HAP-1 (cell line): ENCODE measurements around the gene RDM1.
A peak's percentile ranks its signal among the peaks of the same experiment; 100 is the strongest.
"Not testable (repeated sequence)": the region's sequence is repeated elsewhere in the genome, so short reads cannot be mapped to it uniquely, and the experiment has no call there.

Experiments used
- DNase-seq, 2 experiments: peaks; one replicate each; pipeline ENCODE4 v3.0.0-alpha.2; 2016 to 2020; ENCODE audit warnings: low spot score in 2 of 2
- H3K27me3 ChIP-seq: fragments of 250-450 bp; sonication (Bioruptor Pico); 2 replicates; pipeline ENCODE4 v1.5.1; 2020; ENCODE audit warnings: low read depth, mild to moderate bottlenecking, moderate library complexity
- H3K36me3 ChIP-seq: fragments of 250-450 bp; sonication (Bioruptor Pico); replicated peaks from 2 replicates; pipeline ENCODE4 v1.5.1; 2020; ENCODE audit warnings: mild to moderate bottlenecking
- H3K4me1 ChIP-seq: fragments of 250-450 bp; sonication (Bioruptor Pico); 2 replicates; pipeline ENCODE4 v1.5.1; 2020; ENCODE audit warnings: mild to moderate bottlenecking
- H3K4me3 ChIP-seq: fragments of 250-450 bp; sonication (Bioruptor Pico); 2 replicates; pipeline ENCODE4 v1.5.1; 2020; ENCODE audit warnings: mild to moderate bottlenecking, moderate library complexity
- H3K9me3 ChIP-seq: fragments of 250-450 bp; sonication (Bioruptor Pico); 2 replicates; pipeline ENCODE4 v1.5.1; 2020; ENCODE audit warnings: mild to moderate bottlenecking, moderate library complexity
- in situ Hi-C: fragments of 300-500 bp; cut with MboI; formaldehyde crosslinking; loops from 3 replicates; pipeline ENCODE4 v1.14.3; 2020; ENCODE audit warnings: low sequenced_read_pairs, inconsistent platforms, mixed read lengths

The RDM1 gene

GRCh38 chr17:35949401-35949800, 18.8 kb upstream of the RDM1 start:
- H3K4me1 ChIP-seq: no peaks in the 10 kb centered on the region
- H3K9me3 ChIP-seq: no peaks in the 10 kb centered on the region
- no peak for DNase-seq
- H3K27me3 ChIP-seq: no peaks in the 10 kb centered on the region
- no peaks in the 10 kb centered on the region for H3K36me3 ChIP-seq
- in situ Hi-C loops: no loop called here
- no peak overlapping the region for H3K4me3 ChIP-seq

DNA sequence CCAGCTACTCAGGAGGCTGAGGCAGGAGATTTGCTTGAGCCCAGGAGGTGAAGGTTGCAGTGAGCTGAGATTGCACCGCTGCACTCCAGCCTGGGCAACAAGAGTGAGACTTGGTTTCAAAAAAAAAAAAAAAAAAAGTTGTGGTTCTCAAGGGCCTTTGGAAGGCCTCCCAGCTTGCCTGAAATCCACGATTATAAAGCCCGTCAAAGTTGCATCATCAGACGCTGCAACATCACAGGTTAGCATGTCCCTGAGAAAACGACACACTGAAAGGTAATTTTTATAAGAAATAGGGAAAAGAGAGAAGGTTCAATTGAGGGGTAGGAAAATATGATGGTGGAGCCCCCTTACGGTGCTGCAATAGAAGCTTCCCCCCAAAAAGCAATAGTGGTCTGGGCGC, 17.5 kb upstream of the RDM1 start:
- in situ Hi-C loops: no loop called here
- no peaks in the 10 kb centered on the region for H3K9me3 ChIP-seq
- H3K4me3 ChIP-seq: no peak overlapping the region
- no peaks in the 10 kb centered on the region for H3K27me3 ChIP-seq
- DNase-seq: no peak
- H3K36me3 ChIP-seq: no peaks in the 10 kb centered on the region
- H3K4me1 ChIP-seq: no peaks in the 10 kb centered on the region

- in situ Hi-C loops: no loop called here
- H3K4me3 ChIP-seq: 0 out of 2 replicates have a peak overlapping the region, but pooled peaks have one; percentile 13
- no peaks in the 10 kb centered on the region for H3K36me3 ChIP-seq
- no peaks in the 10 kb centered on the region for H3K4me1 ChIP-seq
- no peaks in the 10 kb centered on the region for H3K9me3 ChIP-seq
- DNase-seq: peak; percentile 50 to 76
- H3K27me3 ChIP-seq: no peaks in the 10 kb centered on the region
Observed at GRCh38 chr17:35947156-35947585, 16.6 kb upstream of the RDM1 start.

DNA sequence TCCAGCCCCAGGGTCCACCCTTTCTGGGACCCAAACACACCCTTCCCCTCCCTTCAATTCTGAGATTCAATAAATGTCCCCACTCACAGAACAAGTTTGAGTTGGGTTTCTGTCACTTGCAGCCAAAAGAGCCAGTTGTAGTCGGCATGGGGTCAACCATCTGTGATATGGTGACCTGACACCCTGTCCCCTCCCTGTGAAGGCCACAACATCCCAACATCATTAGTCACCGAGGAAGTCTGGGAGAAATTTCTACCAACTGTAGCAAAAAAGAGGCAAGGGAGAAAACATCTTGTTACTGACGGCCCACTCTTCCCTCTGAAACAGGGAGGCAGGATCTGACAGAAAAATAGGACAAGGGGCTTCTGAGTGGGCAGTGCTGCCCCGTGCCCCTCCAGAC, 13.6 kb upstream of the RDM1 start:
- Histone ChIP-seq H3K4me3 (no peak overlapping the region), H3K36me3 (no peaks in the 10 kb centered on the region), H3K4me1 (no peaks in the 10 kb centered on the region), H3K27me3 (no peaks in the 10 kb centered on the region), H3K9me3 (no peaks in the 10 kb centered on the region)
- DNase-seq: no peak
- in situ Hi-C loops: no loop called here

GRCh38 chr17:35943537-35943936, 13.0 kb upstream of the RDM1 start, which contains the start of gene LYZL6:
Gene LYZL6, minus strand, starts transcription at chr17:35943713. Its CDS starts 4,357 bp downstream, at chr17:35939356.
- Histone ChIP-seq H3K4me1 (no peaks in the 10 kb centered on the region), H3K36me3 (no peaks in the 10 kb centered on the region), H3K9me3 (no peaks in the 10 kb centered on the region), H3K27me3 (no peaks in the 10 kb centered on the region), H3K4me3 (no peak within 1 kb of the TSS)
- no peak for DNase-seq
- in situ Hi-C loops: no loop called here

- no peaks in the 10 kb centered on the region for H3K9me3 ChIP-seq
- H3K4me1 ChIP-seq: no peaks in the 10 kb centered on the region
- no peak overlapping the region for H3K4me3 ChIP-seq
- in situ Hi-C loops: no loop called here
- H3K36me3 ChIP-seq: no peaks in the 10 kb centered on the region
- H3K27me3 ChIP-seq: no peaks in the 10 kb centered on the region
- DNase-seq: no peak
Observed at GRCh38 chr17:35942588-35943186, 12.1 kb upstream of the RDM1 start.

- H3K4me1 ChIP-seq, DNase-seq, H3K36me3 ChIP-seq, H3K27me3 ChIP-seq, H3K4me3 ChIP-seq, H3K9me3 ChIP-seq, in situ Hi-C loops: not testable (repeated sequence)
Observed at GRCh38 chr17:35938492-35938891, 7.9 kb upstream of the RDM1 start.

DNA sequence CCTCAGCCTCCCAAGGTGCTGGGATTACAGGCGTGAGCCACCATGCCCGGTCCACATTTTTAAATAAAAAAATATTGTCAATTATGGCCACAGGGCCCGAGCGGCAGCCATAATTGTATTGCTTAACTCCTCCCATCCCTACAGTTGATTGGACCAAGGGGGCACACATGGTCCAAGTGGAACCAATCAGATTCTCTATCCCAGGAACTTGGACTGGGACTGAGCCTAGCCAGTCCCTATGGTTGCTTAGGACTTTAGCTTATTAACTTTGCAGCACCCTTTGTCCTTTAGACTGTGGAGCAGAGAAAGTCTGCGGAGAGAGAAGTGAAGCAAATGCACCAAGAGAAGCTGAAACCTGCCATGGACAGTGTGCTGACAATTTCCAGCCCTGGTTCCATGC, 5.5 kb upstream of the RDM1 start:
- in situ Hi-C loops: no loop called here
- Histone ChIP-seq H3K36me3 (no peaks in the 10 kb centered on the region), H3K4me3 (no peak overlapping the region), H3K4me1 (no peaks in the 10 kb centered on the region), H3K27me3 (no peaks in the 10 kb centered on the region), H3K9me3 (no peaks in the 10 kb centered on the region)
- DNase-seq: no peak

DNA sequence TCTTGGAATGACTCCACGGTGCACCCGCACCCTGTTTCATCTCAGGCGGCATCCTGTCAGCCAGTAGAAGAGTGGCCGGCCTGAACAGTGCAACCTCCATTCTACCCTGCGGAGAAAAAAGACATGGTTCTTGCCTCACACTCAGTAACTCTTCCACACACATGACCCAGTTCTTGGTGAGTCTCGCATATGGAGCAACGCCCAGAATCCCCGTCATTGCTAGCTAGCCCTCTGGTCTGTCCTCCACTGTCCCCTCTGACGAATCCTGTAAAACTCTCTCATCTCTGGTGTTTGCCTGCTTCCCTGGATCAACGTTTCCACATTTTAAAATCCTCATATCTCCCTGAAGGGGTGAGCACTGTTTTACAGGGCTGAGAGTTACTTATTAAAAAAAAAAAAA, 4.2 kb upstream of the RDM1 start:
- Histone ChIP-seq H3K9me3 (no peaks in the 10 kb centered on the region), H3K27me3 (no peaks in the 10 kb centered on the region), H3K4me1 (peaks cover 9% of the 10 kb centered on the region), H3K4me3 (no peak overlapping the region), H3K36me3 (no peaks in the 10 kb centered on the region)
- no peak for DNase-seq
- in situ Hi-C loops: no loop called here

DNA sequence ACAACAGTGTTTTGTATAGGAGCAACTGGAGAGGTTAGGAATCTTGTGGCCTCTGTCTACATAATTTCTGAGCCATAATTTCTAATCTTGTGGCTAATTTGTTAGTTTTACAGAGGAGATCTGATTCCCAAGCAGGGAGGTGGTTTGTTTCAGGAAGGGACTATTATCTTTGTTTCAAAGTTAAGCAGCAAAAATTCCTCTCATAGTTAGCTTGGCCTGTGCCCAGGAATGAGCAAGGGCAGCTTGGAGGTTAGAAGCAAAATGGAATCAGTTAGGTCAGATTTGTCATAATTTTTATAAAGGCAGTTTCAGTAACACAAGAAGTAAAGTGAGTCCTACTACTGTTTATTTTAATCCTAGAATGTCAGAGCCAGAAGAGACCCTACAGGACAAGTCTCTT, 2.0 kb upstream of the RDM1 start:
- no peak for DNase-seq
- H3K27me3 ChIP-seq: no peaks in the 10 kb centered on the region
- H3K4me3 ChIP-seq: no peak overlapping the region
- H3K9me3 ChIP-seq: no peaks in the 10 kb centered on the region
- H3K36me3 ChIP-seq: peaks cover 4% of the 10 kb centered on the region
- in situ Hi-C loops: no loop called here
- H3K4me1 ChIP-seq: peaks cover 10% of the 10 kb centered on the region

- Histone ChIP-seq H3K36me3 (peaks cover 4% of the 10 kb centered on the region), H3K9me3 (no peaks in the 10 kb centered on the region), H3K4me3 (no peak overlapping the region), H3K27me3 (no peaks in the 10 kb centered on the region), H3K4me1 (peaks cover 10% of the 10 kb centered on the region)
- no peak for DNase-seq
- in situ Hi-C loops: no loop called here
Observed at GRCh38 chr17:35931794-35932425, 1.3 kb upstream of the RDM1 start.

- Histone ChIP-seq H3K36me3 (peaks cover 10% of the 10 kb centered on the region), H3K4me1 (peaks cover 10% of the 10 kb centered on the region), H3K9me3 (no peaks in the 10 kb centered on the region), H3K27me3 (no peaks in the 10 kb centered on the region), H3K4me3 (no peak overlapping the region)
- in situ Hi-C loops: no loop called here
- DNase-seq: no peak
Observed at GRCh38 chr17:35927714-35928113, 2.9 kb downstream of the RDM1 start.

- in situ Hi-C loops: no loop called here
Observed at GRCh38 chr17:35923609-35924114, 6.9 kb downstream of the RDM1 start.

GRCh38 chr17:35920229-35920628, 10.3 kb downstream of the RDM1 start:
- peaks cover 9% of the 10 kb centered on the region for H3K36me3 ChIP-seq
- in situ Hi-C loops: no loop called here
- no peak overlapping the region for H3K4me3 ChIP-seq
- no peaks in the 10 kb centered on the region for H3K9me3 ChIP-seq
- no peaks in the 10 kb centered on the region for H3K27me3 ChIP-seq
- no peak for DNase-seq
- no peaks in the 10 kb centered on the region for H3K4me1 ChIP-seq

More at GRCh38 chr17:35923609-35924114, 6.9 kb downstream of the RDM1 start:
- Histone ChIP-seq H3K27me3 (no peaks in the 10 kb centered on the region), H3K9me3 (no peaks in the 10 kb centered on the region), H3K36me3 (peaks cover 16% of the 10 kb centered on the region), H3K4me1 (no peaks in the 10 kb centered on the region), H3K4me3 (no peak overlapping the region)
- no peak for DNase-seq
